ENCODE measurements around the gene CACFD1. TPM values are rescaled to one million over a fixed set of nuclear protein-coding genes. Genes with fewer than 3 reads are reported as not detected.

The CACFD1 gene
- total and polyA plus RNA-seq, 2 donors (not counting 3 experiments of a cell fraction or from before 2014, with no cell fraction given) = 9.7 to 11.5 TPM

- Histone ChIP-seq H4K20me1 (replicated peaks; ENCODE audit: control insufficient read depth, extremely low read depth, insufficient read depth, low read length) (no peaks in the 10 kb centered on the region), H3K4me3 (replicated peaks in 1 of 3; ENCODE audit: insufficient read depth in 1 of 3, low read depth in 1 of 3, low read length in 3 of 3) (no peak overlapping the region), H3K36me3 (ENCODE audit: control insufficient read depth in 2 of 2, extremely low read depth in 1 of 2, insufficient read depth in 2 of 2, low read length in 2 of 2) (no peaks in the 10 kb centered on the region), H3K79me2 (ENCODE audit: control insufficient read depth, insufficient read depth, low read length) (no peaks in the 10 kb centered on the region), H2AFZ (ENCODE audit: low read depth, low read length) (no peak overlapping the region), H3K9me3 (replicated peaks; ENCODE audit: control insufficient read depth, insufficient read depth, low read length) (no peaks in the 10 kb centered on the region), H3K4me1 (ENCODE audit: control insufficient read depth, extremely low read depth, insufficient read depth, low read length) (no peaks in the 10 kb centered on the region), H3K9ac (replicated peaks; ENCODE audit: extremely low read depth, insufficient read depth, low read length) (no peak overlapping the region), H3K27ac (ENCODE audit: insufficient read depth, low read depth, low read length) (no peak overlapping the region), H3K27me3 (ENCODE audit: control insufficient read depth in 2 of 2, insufficient read depth in 2 of 2, low read length in 2 of 2) (no peaks in the 10 kb centered on the region), H3K4me2 (ENCODE audit: insufficient read depth, low read length) (no peak overlapping the region), H3K9me1 (replicated peaks; ENCODE audit: control insufficient read depth, extremely low read depth, insufficient read depth, low read length) (no peaks in the 10 kb centered on the region)
- no peak for FAIRE-seq
- CTCF ChIA-PET = no interaction called here
- no peak for TF ChIP-seq EZH2 (IDR thresholded peaks at IDR 0.05; ENCODE audit: borderline replicate concordance, low read depth, low read length, severe bottlenecking)
- no peak for TF ChIP-seq MYC (IDR thresholded peaks at IDR 0.05; ENCODE audit: low read depth, low read length)
- TF ChIP-seq JUN (IDR thresholded peaks at IDR 0.05; ENCODE audit: borderline replicate concordance, insufficient read depth, insufficient read length, low read depth) = no peak
- no peak for TF ChIP-seq POLR2AphosphoS5 (IDR thresholded peaks at IDR 0.05; ENCODE audit: insufficient read depth, low read depth, low read length)
- TF ChIP-seq GATA2 (IDR thresholded peaks at IDR 0.05; ENCODE audit: insufficient read depth, insufficient read length, low read depth, low read length) = no peak
- no peak for TF ChIP-seq CTCF (IDR thresholded peaks at IDR 0.05; ENCODE audit: extremely low read depth in 1 of 2, insufficient read depth in 1 of 2, low read depth in 1 of 2, low read length in 2 of 2)
- TF ChIP-seq MAX (IDR thresholded peaks at IDR 0.05; ENCODE audit: insufficient read depth, insufficient read length) = no peak
- TF ChIP-seq POLR2A (IDR thresholded peaks at IDR 0.05; ENCODE audit: low read depth, low read length) = no peak
- no peak for TF ChIP-seq FOS (IDR thresholded peaks at IDR 0.05; ENCODE audit: borderline replicate concordance, insufficient read depth, low read length)
- DNase-seq (ENCODE audit: low read depth, low spot score) = no peak
- dilution Hi-C loops (cut with MboI; ENCODE audit: extremely low pct_ligation_motif_present, low sequenced_read_pairs) = no loop called here
- intact Hi-C loops (cut with micrococcal nuclease) = no loop called here
- POLR2A ChIA-PET = no interaction called here
- no TSS peak for BruUV-seq (replicated peaks)
These were observed 16.5 kb upstream of the CACFD1 start for GRCh38 chr9:133443248-133443647.

Measured in endothelial cell of umbilical vein (primary cell).